GM18519 (cell line): ENCODE measurements around the gene TYRO3.

ENCODE experiments used
- ATAC-seq: cut with Tn5 transposase; IDR thresholded peaks from one replicate; pipeline ENCODE4 v1.9.1; 2021; ENCODE audit warnings: mild to moderate bottlenecking, moderate library complexity; ENCODE audit not compliant: unreplicated experiment, low FRiP score

The TYRO3 gene

GRCh38 chr15:41599061-41599460, 40.0 kb downstream of the TYRO3 start:
- ATAC-seq = no peak

DNA sequence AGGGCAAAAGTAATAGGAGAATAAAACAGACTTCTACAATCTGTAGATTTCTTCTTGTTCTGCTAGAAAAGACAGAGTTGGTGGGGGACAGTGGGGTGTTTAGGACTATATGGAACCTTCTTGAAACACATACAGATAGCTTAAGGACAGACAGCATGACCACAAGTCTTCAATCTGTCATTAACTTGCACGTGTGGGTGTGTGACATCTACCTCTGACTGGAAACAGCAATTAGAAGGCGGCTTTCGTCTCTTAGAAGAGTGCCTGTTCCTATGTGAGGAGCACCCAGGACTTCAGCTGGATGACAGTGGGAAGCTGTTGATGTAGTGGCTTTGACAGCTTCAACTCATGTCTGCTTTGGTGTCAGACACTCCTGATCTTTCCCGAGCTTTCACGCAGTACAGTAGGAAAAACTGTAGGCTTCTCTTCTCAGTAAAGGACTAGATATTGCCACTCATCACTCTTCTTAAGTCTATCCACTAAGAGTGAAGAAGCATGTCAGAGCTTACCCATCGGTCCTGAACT, 44.5 kb downstream of the TYRO3 start:
- ATAC-seq = no peak

GRCh38 chr15:41603941-41604911, 45.2 kb downstream of the TYRO3 start:
- ATAC-seq = no peak

DNA sequence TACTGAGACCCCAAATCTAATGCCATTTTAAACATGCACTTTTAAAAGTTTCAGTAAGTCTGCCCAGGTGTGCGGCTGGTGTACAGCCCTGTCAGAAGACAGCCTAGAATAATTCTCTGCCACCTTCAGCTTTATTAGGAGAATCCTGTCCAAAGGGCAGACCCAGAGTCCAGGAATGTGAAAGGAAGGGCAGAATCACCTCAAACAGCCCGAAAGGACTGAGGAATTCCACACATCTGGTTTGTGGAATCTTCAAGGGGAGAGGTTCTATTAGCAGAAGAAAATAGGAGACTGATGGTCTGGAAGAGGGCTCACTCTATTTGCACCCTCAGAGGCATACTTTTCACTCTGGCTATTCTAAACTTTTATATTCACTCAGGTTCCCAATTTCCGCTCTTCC, 46.6 kb downstream of the TYRO3 start:
- no peak for ATAC-seq

- no peak for ATAC-seq
These were observed 48.0 kb downstream of the TYRO3 start for GRCh38 chr15:41606997-41607396.

DNA sequence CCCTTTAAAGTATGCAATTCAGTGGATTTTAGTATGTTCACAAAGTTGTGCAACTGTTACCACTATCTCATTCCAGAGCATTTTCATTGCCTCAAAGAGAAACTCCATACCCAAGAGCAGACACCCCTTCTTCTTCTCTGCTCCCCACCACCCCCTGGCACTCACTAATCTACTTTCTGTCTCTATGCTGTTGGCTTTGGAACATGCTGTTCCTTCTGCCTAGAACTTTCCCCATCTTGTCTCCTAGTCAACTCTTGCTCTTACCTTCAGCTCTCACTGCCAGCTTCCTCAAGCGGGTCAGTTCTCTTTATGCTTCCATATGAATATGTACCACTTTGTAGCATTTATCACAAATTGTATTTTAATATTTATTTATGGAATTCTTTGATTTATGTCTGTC, 50.1 kb downstream of the TYRO3 start:
- ATAC-seq = no peak

DNA sequence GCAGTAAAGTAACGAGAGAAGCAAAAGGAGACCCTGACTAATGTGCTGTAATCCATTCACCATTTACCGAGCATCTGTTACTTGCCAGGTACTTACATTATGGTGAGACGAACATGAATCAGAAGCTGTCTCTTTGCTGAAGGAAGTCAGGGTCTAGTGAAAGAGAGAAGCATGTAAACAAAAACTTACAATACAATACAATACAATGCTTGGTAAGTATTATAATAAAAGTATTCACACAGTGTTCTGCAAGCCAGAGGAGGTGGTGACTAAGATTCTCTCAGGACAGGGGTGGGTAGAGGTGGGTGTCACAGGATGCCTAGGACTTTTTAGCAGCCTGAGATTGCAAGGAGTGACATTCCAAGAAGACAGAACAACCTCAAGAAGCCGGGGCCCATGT, 51.0 kb downstream of the TYRO3 start:
- no peak for ATAC-seq

- ATAC-seq = no peak
These were observed 61.7 kb downstream of the TYRO3 start for GRCh38 chr15:41620536-41621199.

DNA sequence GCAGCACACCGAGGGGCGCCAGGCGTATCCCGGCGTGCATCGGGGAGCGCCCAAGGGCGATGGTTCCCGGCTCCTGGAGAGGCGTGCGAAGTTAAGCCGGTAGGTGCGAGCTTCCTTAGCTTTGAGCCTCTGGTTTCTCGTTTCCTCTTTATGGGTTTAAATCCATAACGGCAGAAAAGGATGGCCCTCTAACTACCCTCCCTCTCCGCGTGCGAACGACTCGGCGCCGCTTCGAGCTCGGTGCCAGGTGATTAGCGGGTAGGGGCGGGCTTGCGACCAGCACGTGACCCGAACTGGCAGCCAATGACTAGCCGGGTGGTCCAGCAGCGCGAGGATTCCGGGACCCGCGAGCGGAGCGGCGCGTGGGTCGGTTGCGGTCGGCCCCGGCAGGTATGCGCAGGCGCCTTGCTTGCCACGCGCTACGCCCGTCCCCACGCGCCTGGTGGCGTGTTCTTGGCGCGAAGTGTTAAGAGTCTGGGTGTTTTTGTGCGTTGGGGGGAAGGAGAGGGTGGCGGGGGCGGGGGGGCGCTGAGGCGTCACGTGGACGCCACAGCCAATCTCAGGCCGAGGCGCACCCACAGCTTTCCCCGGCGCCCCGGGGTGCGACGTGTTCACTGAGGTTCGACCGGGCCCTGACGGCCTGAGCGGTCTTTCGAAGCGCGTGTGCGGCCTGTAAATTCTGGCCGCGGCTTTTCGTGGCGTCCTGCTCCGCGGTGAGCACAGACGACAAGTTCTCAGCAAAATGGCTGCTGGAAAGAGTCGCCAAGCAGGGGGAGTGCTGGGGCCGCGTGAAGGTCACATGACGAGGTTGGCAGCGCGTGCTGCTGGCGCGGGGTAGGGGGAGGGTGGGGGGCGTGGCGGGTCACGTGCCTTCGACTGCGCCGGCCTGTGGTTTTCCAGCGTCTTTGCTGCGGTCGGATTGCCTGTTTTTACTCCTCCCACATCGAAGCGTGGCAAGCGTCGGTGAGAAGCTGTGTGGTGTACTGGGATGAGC, 62.5 kb downstream of the TYRO3 start:
- ATAC-seq = no peak

GRCh38 chr15:41622901-41623300, 63.9 kb downstream of the TYRO3 start:
- ATAC-seq = no peak

DNA sequence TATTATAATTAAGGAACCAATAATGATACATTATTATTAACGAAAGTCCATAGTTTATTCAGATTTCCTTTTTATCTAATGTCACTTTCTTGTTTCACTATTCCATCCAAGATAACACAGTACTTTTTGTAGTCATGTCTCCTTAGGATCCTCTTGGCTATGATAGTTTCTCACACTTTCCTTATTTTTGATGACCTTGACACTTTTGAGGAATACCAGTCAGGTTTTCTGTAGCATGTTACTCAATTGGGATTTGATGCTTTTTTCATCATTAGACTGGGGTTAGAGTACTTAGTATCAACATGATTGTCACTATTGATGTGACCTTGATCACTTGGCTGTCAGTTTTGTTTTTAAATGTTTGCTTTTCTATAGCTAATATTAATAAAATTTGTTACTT, 68.2 kb downstream of the TYRO3 start:
- ATAC-seq = no peak

- ATAC-seq = no peak
These were observed 70.5 kb downstream of the TYRO3 start for GRCh38 chr15:41629463-41629862.

DNA sequence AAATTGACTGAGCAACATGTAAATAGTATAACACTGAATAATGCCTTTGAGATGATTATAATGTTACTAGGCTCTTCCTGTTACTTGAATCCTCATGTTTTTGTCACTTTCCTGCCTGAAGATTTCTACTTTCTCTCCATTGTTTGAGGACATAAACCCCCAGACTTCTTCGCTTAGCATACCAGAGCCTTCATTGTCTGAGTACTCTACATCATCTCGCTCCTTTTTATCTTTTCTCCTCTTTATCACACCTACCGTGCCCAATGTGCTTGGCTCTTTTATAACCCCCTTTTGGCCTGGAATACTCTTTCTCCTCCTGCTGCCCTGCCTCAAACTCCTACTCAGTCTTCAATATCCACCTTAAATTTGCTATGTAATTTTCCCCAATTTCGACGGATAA, 70.9 kb downstream of the TYRO3 start:
- ATAC-seq = no peak

GRCh38 chr15:41630616-41631217, 71.7 kb downstream of the TYRO3 start:
- no peak for ATAC-seq

GRCh38 chr15:41631880-41632470, 73.0 kb downstream of the TYRO3 start:
- no peak for ATAC-seq
